Brain pericyte (primary cell): ENCODE data around the gene FAM241B.

Experiments
- DNase-seq: peaks from one replicate; pipeline ENCODE4 v3.0.0-alpha.2; 2012; ENCODE audit warnings: low read depth, low spot score

Gene FAM241B

GRCh38 chr10:69634759-69635425 is 4.8 kb downstream of the FAM241B start:
- DNase-seq: no peak

GRCh38 chr10:69635428-69636272 is 5.6 kb downstream of the FAM241B start:
- no peak for DNase-seq

- no peak for DNase-seq
Observed at GRCh38 chr10:69636273-69636575, 6.2 kb downstream of the FAM241B start.

GRCh38 chr10:69636626-69637605 is 6.9 kb downstream of the FAM241B start:
- DNase-seq: no peak

- DNase-seq: no peak
Observed at GRCh38 chr10:69638642-69639041, 8.6 kb downstream of the FAM241B start.

GRCh38 chr10:69639291-69640195 is 9.5 kb downstream of the FAM241B start:
- DNase-seq: no peak

- no peak for DNase-seq
Observed at GRCh38 chr10:69640196-69640980, 10.3 kb downstream of the FAM241B start.

GRCh38 chr10:69641261-69641980 is 11.4 kb downstream of the FAM241B start:
- no peak for DNase-seq

- DNase-seq: no peak
Observed at GRCh38 chr10:69642747-69643146, 12.7 kb downstream of the FAM241B start.

- no peak for DNase-seq
Observed at GRCh38 chr10:69643779-69644657, 14.0 kb downstream of the FAM241B start.

GRCh38 chr10:69644658-69645295 is 14.7 kb downstream of the FAM241B start:
- DNase-seq: no peak

- no peak for DNase-seq
Observed at GRCh38 chr10:69645296-69646184, 15.5 kb downstream of the FAM241B start.

GRCh38 chr10:69646185-69647060 is 16.4 kb downstream of the FAM241B start:
- no peak for DNase-seq

- no peak for DNase-seq
Observed at GRCh38 chr10:69647126-69647525, 17.1 kb downstream of the FAM241B start.

- no peak for DNase-seq
Observed at GRCh38 chr10:69647819-69648218, 17.8 kb downstream of the FAM241B start.

GRCh38 chr10:69648461-69648860 is 18.4 kb downstream of the FAM241B start:
- no peak for DNase-seq
